WTC11 (cell line): ENCODE results near the gene TOR3A. TPM values are rescaled to one million over a fixed set of nuclear protein-coding genes. Genes with fewer than 3 reads are reported as not detected.

Experiments
- ATAC-seq: fragments of 200-7000 bp; cut with Tn5 transposase; 2 replicates; pipeline ENCODE4 v1.10.0; 2021; ENCODE audit warnings: mild to moderate bottlenecking, moderate library complexity
- CTCF ChIA-PET: fragments of 300-600 bp; sonication (Branson Sonifier 250); formaldehyde crosslinking; loops from one replicate; lab custom pipeline; 2021; ENCODE audit warnings: antibody characterized with exemption; lab: Charles Lee
- POLR2A ChIA-PET: fragments of 350-600 bp; sonication (Branson Sonifier 250); formaldehyde crosslinking; loops from one replicate; lab custom pipeline; 2021; ENCODE audit warnings: antibody characterized with exemption; lab: Charles Lee
- DNase-seq: peaks from one replicate; pipeline ENCODE4 v3.0.0; 2021; ENCODE audit warnings: low spot score
- H3K27ac Mint-ChIP-seq: 2 replicates; pipeline ENCODE4 v1.8.0; 2021; ENCODE audit warnings: mixed read lengths
- H3K27me3 Mint-ChIP-seq: 2 replicates; pipeline ENCODE4 v1.8.0; 2021; ENCODE audit warnings: low read depth, mild to moderate bottlenecking, moderate library complexity, mixed read lengths
- H3K36me3 Mint-ChIP-seq: 2 replicates; pipeline ENCODE4 v1.8.0; 2021; ENCODE audit warnings: mixed read lengths
- H3K4me1 Mint-ChIP-seq: 2 replicates; pipeline ENCODE4 v1.8.0; 2022; ENCODE audit warnings: mixed read lengths
- H3K4me3 Mint-ChIP-seq: 2 replicates; pipeline ENCODE4 v1.8.0; 2021; ENCODE audit warnings: mild to moderate bottlenecking, moderate library complexity, mixed read lengths
- H3K9me3 Mint-ChIP-seq: 2 replicates; pipeline ENCODE4 v1.8.0; 2021; ENCODE audit warnings: mixed read lengths
- ATF6 ChIP-seq: sonication (generic); formaldehyde crosslinking; IDR thresholded peaks from 2 replicates; pipeline ENCODE4 v1.8.1; 2023; ENCODE audit warnings: mild to moderate bottlenecking, missing genetic modification reagents
- CREB1 ChIP-seq: sonication (generic); formaldehyde crosslinking; IDR thresholded peaks from 2 replicates; pipeline ENCODE4 v1.8.0; 2023; ENCODE audit warnings: mild to moderate bottlenecking, missing genetic modification reagents
- EMX1 ChIP-seq: fragments of 250-450 bp; sonication (Bioruptor Pico); IDR thresholded peaks from 2 replicates; pipeline ENCODE4 v1.8.0; 2021; ENCODE audit warnings: mild to moderate bottlenecking
- ERG ChIP-seq: fragments of 250-450 bp; sonication (Bioruptor Pico); IDR thresholded peaks from 2 replicates; pipeline ENCODE4 v1.8.0; 2021; ENCODE audit warnings: mild to moderate bottlenecking
- FOXK1 ChIP-seq: sonication (generic); formaldehyde crosslinking; IDR thresholded peaks from 2 replicates; pipeline ENCODE4 v1.8.0; 2022; ENCODE audit warnings: mild to moderate bottlenecking, moderate library complexity, missing genetic modification reagents
- HMGA2 ChIP-seq: fragments of 250-450 bp; sonication (Bioruptor Pico); IDR thresholded peaks from 2 replicates; pipeline ENCODE4 v1.4.0; 2021; ENCODE audit warnings: mild to moderate bottlenecking, moderate library complexity
- HMGXB4 ChIP-seq: sonication (generic); formaldehyde crosslinking; IDR thresholded peaks from 2 replicates; pipeline ENCODE4 v1.8.1; 2023; ENCODE audit warnings: mild to moderate bottlenecking, moderate library complexity, missing genetic modification reagents
- JAZF1 ChIP-seq: fragments of 250-450 bp; sonication (Bioruptor Pico); IDR thresholded peaks from 2 replicates; pipeline ENCODE4 v1.9.0; 2021; ENCODE audit warnings: moderate library complexity, mild to moderate bottlenecking, inconsistent platforms
- MAX ChIP-seq: sonication (generic); formaldehyde crosslinking; IDR thresholded peaks from 2 replicates; pipeline ENCODE4 v1.8.0; 2022; ENCODE audit warnings: mild to moderate bottlenecking, missing genetic modification reagents
- MYBL2 ChIP-seq: sonication (generic); formaldehyde crosslinking; IDR thresholded peaks from 2 replicates; pipeline ENCODE4 v1.8.1; 2023; ENCODE audit warnings: mild to moderate bottlenecking, moderate library complexity, missing genetic modification reagents
- OVOL2 ChIP-seq: fragments of 250-450 bp; sonication (Bioruptor Pico); IDR thresholded peaks from 2 replicates; pipeline ENCODE4 v1.9.0; 2021; ENCODE audit warnings: mild to moderate bottlenecking, borderline replicate concordance
- PRRX2 ChIP-seq: fragments of 250-450 bp; sonication (Bioruptor Pico); IDR thresholded peaks from 2 replicates; pipeline ENCODE4 v1.8.0; 2021; ENCODE audit warnings: mild to moderate bottlenecking
- RELA ChIP-seq: sonication (generic); formaldehyde crosslinking; IDR thresholded peaks from 2 replicates; pipeline ENCODE4 v1.8.1; 2022; ENCODE audit warnings: missing genetic modification reagents, mild to moderate bottlenecking, borderline replicate concordance
- RORB ChIP-seq: fragments of 250-450 bp; sonication (Bioruptor Pico); IDR thresholded peaks from 2 replicates; pipeline ENCODE4 v1.9.0; 2021; ENCODE audit warnings: mild to moderate bottlenecking
- SOX15 ChIP-seq: fragments of 250-450 bp; sonication (Bioruptor Pico); IDR thresholded peaks from 2 replicates; pipeline ENCODE4 v1.9.0; 2021; ENCODE audit warnings: mild to moderate bottlenecking
- STAT6 ChIP-seq: sonication (generic); formaldehyde crosslinking; conservative IDR thresholded peaks from 2 replicates; pipeline ENCODE4 v1.8.1; 2023; ENCODE audit warnings: mild to moderate bottlenecking, low read depth, missing genetic modification reagents, moderate library complexity
- ZBTB21 ChIP-seq: sonication (generic); formaldehyde crosslinking; IDR thresholded peaks from 2 replicates; pipeline ENCODE4 v1.8.1; 2023; ENCODE audit warnings: mild to moderate bottlenecking, missing genetic modification reagents, borderline replicate concordance
- ZBTB43 ChIP-seq: sonication (generic); formaldehyde crosslinking; IDR thresholded peaks from 2 replicates; pipeline ENCODE4 v1.8.1; 2023; ENCODE audit warnings: mild to moderate bottlenecking, missing genetic modification reagents
- ZNF121 ChIP-seq: sonication (generic); formaldehyde crosslinking; IDR thresholded peaks from 2 replicates; pipeline ENCODE4 v1.8.0; 2023; ENCODE audit warnings: missing genetic modification reagents
- ZNF219 ChIP-seq: sonication (generic); formaldehyde crosslinking; IDR thresholded peaks from 2 replicates; pipeline ENCODE4 v1.8.0; 2023; ENCODE audit warnings: missing genetic modification reagents, mild to moderate bottlenecking, borderline replicate concordance
- ZNF416 ChIP-seq: fragments of 250-450 bp; sonication (Bioruptor Pico); IDR thresholded peaks from 2 replicates; pipeline ENCODE4 v1.9.0; 2021; ENCODE audit warnings: mild to moderate bottlenecking, inconsistent platforms
- ZNF671 ChIP-seq: fragments of 250-450 bp; sonication (Bioruptor Pico); IDR thresholded peaks from 2 replicates; pipeline ENCODE4 v1.8.0; 2021; ENCODE audit warnings: mild to moderate bottlenecking
- ZSCAN18 ChIP-seq: fragments of 250-450 bp; sonication (Bioruptor Pico); IDR thresholded peaks from 2 replicates; pipeline ENCODE4 v2.1.2; 2022; ENCODE audit warnings: mild to moderate bottlenecking, moderate library complexity
- total RNA-seq: library from RNA; stranded (reverse); gene quantifications from 3 replicates; pipeline ENCODE4 v1.2.3, GENCODE V29; 2021

The TOR3A gene
- total RNA-seq, 1 experiment from 2014 or later: 20.5 TPM

- TF ChIP-seq STAT6 (CRISPR knock-in tag) (no peak), EMX1 (CRISPR knock-in tag) (no peak), ATF6 (CRISPR knock-in tag) (no peak), CREB1 (no peak), ZBTB21 (CRISPR knock-in tag) (no peak), ZNF121 (CRISPR knock-in tag) (no peak)
- TF ChIP-seq, all 79 proteins: peak for 0
Measured at GRCh38 chr1:179052776-179053175, 29.1 kb upstream of the TOR3A start (continued).

- ATAC-seq: no peak
- ChIA-PET POLR2A (no interaction called here), CTCF (no interaction called here)
- Mint-ChIP-seq H3K9me3 (peaks cover 16% of the 10 kb centered on the region), H3K4me1 (peaks cover 10% of the 10 kb centered on the region), H3K27ac (no peak overlapping the region), H3K4me3 (no peak overlapping the region), H3K36me3 (peaks cover 25% of the 10 kb centered on the region), H3K27me3 (no peaks in the 10 kb centered on the region; the same call in 1 of the 2 replicates)
- TF ChIP-seq ERG (CRISPR knock-in tag): no peak
- no peak for TF ChIP-seq HMGA2
- no peak for TF ChIP-seq ZNF416 (CRISPR knock-in tag)
- TF ChIP-seq ZBTB21 (CRISPR knock-in tag): no peak
- DNase-seq: no peak
Measured at GRCh38 chr1:179053486-179053885, 28.4 kb upstream of the TOR3A start.

- POLR2A ChIA-PET: no interaction called here
- Mint-ChIP-seq H3K4me3 (no peak overlapping the region), H3K36me3 (peaks cover 30% of the 10 kb centered on the region), H3K27ac (no peak overlapping the region), H3K4me1 (peaks cover 18% of the 10 kb centered on the region), H3K9me3 (peaks cover 16% of the 10 kb centered on the region), H3K27me3 (no peaks in the 10 kb centered on the region; the same call in 1 of the 2 replicates)
- ATAC-seq: no peak
- no peak for DNase-seq
- CTCF ChIA-PET: no interaction called here
- TF ChIP-seq ZBTB43 (CRISPR knock-in tag): no peak
- no peak for TF ChIP-seq RORB (CRISPR knock-in tag)
- TF ChIP-seq MYBL2 (CRISPR knock-in tag): no peak
- no peak for TF ChIP-seq ZNF219 (CRISPR knock-in tag)
- no peak for TF ChIP-seq PRRX2 (CRISPR knock-in tag)
- TF ChIP-seq ERG (CRISPR knock-in tag): no peak
- TF ChIP-seq RELA (CRISPR knock-in tag): no peak
- TF ChIP-seq JAZF1 (CRISPR knock-in tag): no peak
- TF ChIP-seq MAX: no peak
- TF ChIP-seq SOX15 (CRISPR knock-in tag): no peak
- no peak for TF ChIP-seq HMGXB4
- TF ChIP-seq OVOL2 (CRISPR knock-in tag): no peak
- TF ChIP-seq FOXK1: no peak
- TF ChIP-seq ZSCAN18 (CRISPR knock-in tag): no peak
- TF ChIP-seq ZNF671 (CRISPR knock-in tag): no peak
Measured at GRCh38 chr1:179055937-179056336, 25.9 kb upstream of the TOR3A start.
